ENCODE data around the gene ADCY3. TPM values are rescaled to one million over a fixed set of nuclear protein-coding genes. Genes with fewer than 3 reads are reported as not detected.

Gene ADCY3
- polyA plus RNA-seq, 1 donor from 2014 or later, result 28.8 TPM

DNA sequence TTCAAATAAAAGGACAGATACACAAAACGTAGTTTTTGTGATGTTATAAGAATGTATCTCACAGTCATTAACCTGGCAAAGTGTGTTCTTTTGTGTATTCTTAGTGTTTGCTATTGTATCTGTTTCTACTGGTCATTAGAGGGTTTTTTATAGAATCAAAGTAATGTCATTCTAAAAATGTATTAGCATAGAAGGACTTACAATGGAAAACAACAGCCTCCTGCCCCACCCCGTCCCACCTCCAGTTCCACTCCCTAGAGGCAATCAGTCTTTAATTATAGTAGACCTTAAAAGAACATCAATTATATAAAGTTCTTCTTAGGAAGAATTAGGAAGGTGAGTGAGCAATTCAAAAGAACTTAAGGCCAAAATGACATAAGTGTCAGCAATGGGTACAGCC is 37.9 kb upstream of the ADCY3 start:
- Histone ChIP-seq H3K4me3 (ENCODE audit: low read length) (no peak overlapping the region), H3K79me2 (replicated peaks; ENCODE audit: insufficient read depth, low read length) (no peaks in the 10 kb centered on the region), H3K9ac (ENCODE audit: low read length) (no peak overlapping the region), H4K20me1 (ENCODE audit: insufficient read depth) (no peaks in the 10 kb centered on the region), H3K9me3 (ENCODE audit: low read length) (peaks cover 5% of the 10 kb centered on the region), H3K4me2 (ENCODE audit: low read length) (no peak overlapping the region), H3K9me2 (ENCODE audit: insufficient read depth, low read length) (no peaks in the 10 kb centered on the region), H3K27me3 (ENCODE audit: insufficient read depth, low read depth, low read length) (no peaks in the 10 kb centered on the region), H3K36me3 (ENCODE audit: insufficient read depth, low read length) (peaks cover 29% of the 10 kb centered on the region), H3K27ac (ENCODE audit: low read length) (no peak overlapping the region), H2AFZ (ENCODE audit: low read depth, low read length) (no peak overlapping the region), H3F3A (ENCODE audit: insufficient read depth, low read length, poor library complexity, severe bottlenecking) (no peaks in the 10 kb centered on the region)
- TF ChIP-seq, protein P1, sequence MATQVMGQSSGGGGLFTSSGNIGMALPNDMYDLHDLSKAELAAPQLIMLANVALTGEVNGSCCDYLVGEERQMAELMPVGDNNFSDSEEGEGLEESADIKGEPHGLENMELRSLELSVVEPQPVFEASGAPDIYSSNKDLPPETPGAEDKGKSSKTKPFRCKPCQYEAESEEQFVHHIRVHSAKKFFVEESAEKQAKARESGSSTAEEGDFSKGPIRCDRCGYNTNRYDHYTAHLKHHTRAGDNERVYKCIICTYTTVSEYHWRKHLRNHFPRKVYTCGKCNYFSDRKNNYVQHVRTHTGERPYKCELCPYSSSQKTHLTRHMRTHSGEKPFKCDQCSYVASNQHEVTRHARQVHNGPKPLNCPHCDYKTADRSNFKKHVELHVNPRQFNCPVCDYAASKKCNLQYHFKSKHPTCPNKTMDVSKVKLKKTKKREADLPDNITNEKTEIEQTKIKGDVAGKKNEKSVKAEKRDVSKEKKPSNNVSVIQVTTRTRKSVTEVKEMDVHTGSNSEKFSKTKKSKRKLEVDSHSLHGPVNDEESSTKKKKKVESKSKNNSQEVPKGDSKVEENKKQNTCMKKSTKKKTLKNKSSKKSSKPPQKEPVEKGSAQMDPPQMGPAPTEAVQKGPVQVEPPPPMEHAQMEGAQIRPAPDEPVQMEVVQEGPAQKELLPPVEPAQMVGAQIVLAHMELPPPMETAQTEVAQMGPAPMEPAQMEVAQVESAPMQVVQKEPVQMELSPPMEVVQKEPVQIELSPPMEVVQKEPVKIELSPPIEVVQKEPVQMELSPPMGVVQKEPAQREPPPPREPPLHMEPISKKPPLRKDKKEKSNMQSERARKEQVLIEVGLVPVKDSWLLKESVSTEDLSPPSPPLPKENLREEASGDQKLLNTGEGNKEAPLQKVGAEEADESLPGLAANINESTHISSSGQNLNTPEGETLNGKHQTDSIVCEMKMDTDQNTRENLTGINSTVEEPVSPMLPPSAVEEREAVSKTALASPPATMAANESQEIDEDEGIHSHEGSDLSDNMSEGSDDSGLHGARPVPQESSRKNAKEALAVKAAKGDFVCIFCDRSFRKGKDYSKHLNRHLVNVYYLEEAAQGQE (IDR thresholded peaks at IDR 0.05; ENCODE audit: borderline replicate concordance), result no peak
- TF ChIP-seq RAD21 (conservative IDR thresholded peaks at IDR 0.05) (no peak), SMC3 (conservative IDR thresholded peaks at IDR 0.05; ENCODE audit: poor library complexity) (no peak), POLR2AphosphoS5 (IDR thresholded peaks at IDR 0.05) (no peak), TAF1 (IDR thresholded peaks at IDR 0.05; ENCODE audit: low read depth) (no peak), EZH2 (IDR thresholded peaks at IDR 0.05; ENCODE audit: borderline replicate concordance, insufficient read depth, low read length, poor library complexity, severe bottlenecking) (no peak), EP300 (conservative IDR thresholded peaks at IDR 0.05; ENCODE audit: poor library complexity, severe bottlenecking) (no peak), MXI1 (conservative IDR thresholded peaks at IDR 0.05; ENCODE audit: poor library complexity, severe bottlenecking) (no peak)
- TF ChIP-seq, protein P2, sequence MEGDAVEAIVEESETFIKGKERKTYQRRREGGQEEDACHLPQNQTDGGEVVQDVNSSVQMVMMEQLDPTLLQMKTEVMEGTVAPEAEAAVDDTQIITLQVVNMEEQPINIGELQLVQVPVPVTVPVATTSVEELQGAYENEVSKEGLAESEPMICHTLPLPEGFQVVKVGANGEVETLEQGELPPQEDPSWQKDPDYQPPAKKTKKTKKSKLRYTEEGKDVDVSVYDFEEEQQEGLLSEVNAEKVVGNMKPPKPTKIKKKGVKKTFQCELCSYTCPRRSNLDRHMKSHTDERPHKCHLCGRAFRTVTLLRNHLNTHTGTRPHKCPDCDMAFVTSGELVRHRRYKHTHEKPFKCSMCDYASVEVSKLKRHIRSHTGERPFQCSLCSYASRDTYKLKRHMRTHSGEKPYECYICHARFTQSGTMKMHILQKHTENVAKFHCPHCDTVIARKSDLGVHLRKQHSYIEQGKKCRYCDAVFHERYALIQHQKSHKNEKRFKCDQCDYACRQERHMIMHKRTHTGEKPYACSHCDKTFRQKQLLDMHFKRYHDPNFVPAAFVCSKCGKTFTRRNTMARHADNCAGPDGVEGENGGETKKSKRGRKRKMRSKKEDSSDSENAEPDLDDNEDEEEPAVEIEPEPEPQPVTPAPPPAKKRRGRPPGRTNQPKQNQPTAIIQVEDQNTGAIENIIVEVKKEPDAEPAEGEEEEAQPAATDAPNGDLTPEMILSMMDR (IDR thresholded peaks at IDR 0.05; ENCODE audit: poor library complexity, severe bottlenecking), result no peak

DNA sequence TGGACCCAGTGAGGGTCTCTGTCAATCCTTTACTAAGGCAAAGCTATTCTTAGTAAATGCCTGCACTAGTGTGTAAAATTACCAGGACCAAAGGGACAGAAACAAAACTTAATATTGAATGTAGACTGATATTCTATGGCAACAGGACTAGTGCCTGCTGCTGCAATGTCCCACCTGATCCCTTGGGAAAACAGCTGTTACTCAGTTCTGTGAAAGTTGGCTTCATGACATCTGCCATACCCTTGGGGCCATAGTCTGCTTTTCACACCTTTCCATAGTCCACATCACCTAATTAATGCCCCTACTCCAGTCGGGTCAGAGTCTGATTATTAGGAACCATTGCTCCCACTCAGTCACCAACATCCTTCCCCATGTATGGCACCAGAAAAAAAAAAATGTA is 37.2 kb upstream of the ADCY3 start:
- H3K4me3 ChIP-seq (ENCODE audit: low read length), result no peak overlapping the region
- no peak overlapping the region for H3K4me2 ChIP-seq (ENCODE audit: low read length)
- H3K36me3 ChIP-seq (ENCODE audit: insufficient read depth, low read length), result peaks cover 33% of the 10 kb centered on the region
- H3K79me2 ChIP-seq (replicated peaks; ENCODE audit: insufficient read depth, low read length), result no peaks in the 10 kb centered on the region
- H3K27me3 ChIP-seq (ENCODE audit: insufficient read depth, low read depth, low read length), result no peaks in the 10 kb centered on the region
- no peak overlapping the region for H2AFZ ChIP-seq (ENCODE audit: low read depth, low read length)
- H4K20me1 ChIP-seq (ENCODE audit: insufficient read depth), result no peaks in the 10 kb centered on the region
- H3F3A ChIP-seq (ENCODE audit: insufficient read depth, low read length, poor library complexity, severe bottlenecking), result no peaks in the 10 kb centered on the region
- no peak overlapping the region for H3K27ac ChIP-seq (ENCODE audit: low read length)
- H3K9me2 ChIP-seq (ENCODE audit: insufficient read depth, low read length), result no peaks in the 10 kb centered on the region
- TF ChIP-seq, protein P1 (IDR thresholded peaks at IDR 0.05; ENCODE audit: borderline replicate concordance), result no peak
- TF ChIP-seq POLR2AphosphoS5 (IDR thresholded peaks at IDR 0.05) (no peak), SMC3 (conservative IDR thresholded peaks at IDR 0.05; ENCODE audit: poor library complexity) (no peak), MXI1 (conservative IDR thresholded peaks at IDR 0.05; ENCODE audit: poor library complexity, severe bottlenecking) (no peak), EZH2 (IDR thresholded peaks at IDR 0.05; ENCODE audit: borderline replicate concordance, insufficient read depth, low read length, poor library complexity, severe bottlenecking) (no peak), EP300 (conservative IDR thresholded peaks at IDR 0.05; ENCODE audit: poor library complexity, severe bottlenecking) (no peak), TAF1 (IDR thresholded peaks at IDR 0.05; ENCODE audit: low read depth) (no peak), RAD21 (conservative IDR thresholded peaks at IDR 0.05) (no peak)
- TF ChIP-seq, protein P2 (IDR thresholded peaks at IDR 0.05; ENCODE audit: poor library complexity, severe bottlenecking), result no peak
- H3K9me3 ChIP-seq (ENCODE audit: low read length), result peaks cover 5% of the 10 kb centered on the region
- no peak overlapping the region for H3K9ac ChIP-seq (ENCODE audit: low read length)

All from neural cell (in vitro differentiated cells).